ENCODE results near the gene MEG3. TPM values are rescaled to one million over a fixed set of nuclear protein-coding genes. Genes with fewer than 3 reads are reported as not detected.

MEG3 gene
- total RNA-seq, 1 donor from 2014 or later = not detected

DNA sequence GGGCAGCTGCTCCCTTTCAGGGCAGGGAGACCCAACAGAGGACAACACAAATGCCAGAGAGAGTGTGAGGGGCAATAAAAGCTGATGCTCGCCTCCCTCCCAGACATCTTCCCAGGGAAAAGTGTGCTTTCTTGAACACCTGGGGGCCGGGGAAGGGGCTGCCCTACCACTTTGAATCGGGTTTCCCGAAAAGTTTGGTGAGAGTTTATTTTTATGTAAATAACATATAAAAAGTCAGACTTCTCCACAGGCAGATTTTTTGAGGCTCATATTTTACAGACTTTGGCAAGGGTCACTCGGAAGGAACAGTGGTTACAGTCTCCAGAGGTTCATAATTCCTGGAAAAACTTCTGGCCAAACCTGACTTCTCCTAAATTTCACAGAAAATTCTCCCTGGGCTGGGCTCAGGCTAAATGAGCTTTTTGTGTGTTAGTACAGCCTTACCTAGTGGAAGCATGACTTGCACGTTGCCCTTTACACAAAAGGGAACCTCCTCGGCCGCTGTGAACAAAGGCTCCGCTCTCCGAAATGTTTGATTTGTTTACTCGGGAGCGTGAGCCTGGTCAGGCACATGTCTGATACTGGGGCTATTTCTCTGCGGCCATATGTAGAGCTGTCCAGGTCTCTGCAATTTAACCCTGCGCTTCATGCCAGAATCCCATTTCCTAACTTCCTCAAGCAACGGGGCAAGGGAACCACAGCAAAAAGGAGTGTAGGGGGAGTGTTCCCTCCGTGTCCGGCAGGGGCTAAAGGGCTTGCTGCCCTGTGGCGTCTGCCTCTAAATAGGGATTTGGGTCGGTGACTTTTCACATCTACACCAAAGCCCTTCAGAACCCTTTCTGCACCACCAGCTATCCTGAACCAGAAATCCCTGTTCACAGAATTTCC, 74.2 kb downstream of the MEG3 start:
- Mint-ChIP-seq H3K27ac (ENCODE audit: unreplicated experiment) (peak overlapping the region; percentile 17), H3K36me3 (ENCODE audit: low read depth) (peaks cover 2% of the 10 kb centered on the region), H3K9me3 (ENCODE audit: low read depth) (no peaks in the 10 kb centered on the region), H3K27me3 (ENCODE audit: low read depth) (peaks cover 56% of the 10 kb centered on the region), H3K4me3 (ENCODE audit: unreplicated experiment) (peak overlapping the region; percentile 40), H3K4me1 (ENCODE audit: low read depth) (peaks cover 29% of the 10 kb centered on the region)
- TF ChIP-seq CTCF (IDR thresholded peaks at IDR 0.05) = no peak
- DNase-seq (ENCODE audit: low spot score) = peak; percentile 37

- no peaks in the 10 kb centered on the region for H3K9me3 Mint-ChIP-seq (ENCODE audit: low read depth)
- H3K27ac Mint-ChIP-seq (ENCODE audit: unreplicated experiment) = no peak overlapping the region
- H3K27me3 Mint-ChIP-seq (ENCODE audit: low read depth) = peaks cover 63% of the 10 kb centered on the region
- DNase-seq (ENCODE audit: low spot score) = peak; percentile 69
- peaks cover 2% of the 10 kb centered on the region for H3K36me3 Mint-ChIP-seq (ENCODE audit: low read depth)
- H3K4me3 Mint-ChIP-seq (ENCODE audit: unreplicated experiment) = no peak overlapping the region
- peaks cover 29% of the 10 kb centered on the region for H3K4me1 Mint-ChIP-seq (ENCODE audit: low read depth)
- TF ChIP-seq CTCF (IDR thresholded peaks at IDR 0.05) = peak; percentile 75
Observed at GRCh38 chr14:100900837-100901390, 75.0 kb downstream of the MEG3 start.

DNA sequence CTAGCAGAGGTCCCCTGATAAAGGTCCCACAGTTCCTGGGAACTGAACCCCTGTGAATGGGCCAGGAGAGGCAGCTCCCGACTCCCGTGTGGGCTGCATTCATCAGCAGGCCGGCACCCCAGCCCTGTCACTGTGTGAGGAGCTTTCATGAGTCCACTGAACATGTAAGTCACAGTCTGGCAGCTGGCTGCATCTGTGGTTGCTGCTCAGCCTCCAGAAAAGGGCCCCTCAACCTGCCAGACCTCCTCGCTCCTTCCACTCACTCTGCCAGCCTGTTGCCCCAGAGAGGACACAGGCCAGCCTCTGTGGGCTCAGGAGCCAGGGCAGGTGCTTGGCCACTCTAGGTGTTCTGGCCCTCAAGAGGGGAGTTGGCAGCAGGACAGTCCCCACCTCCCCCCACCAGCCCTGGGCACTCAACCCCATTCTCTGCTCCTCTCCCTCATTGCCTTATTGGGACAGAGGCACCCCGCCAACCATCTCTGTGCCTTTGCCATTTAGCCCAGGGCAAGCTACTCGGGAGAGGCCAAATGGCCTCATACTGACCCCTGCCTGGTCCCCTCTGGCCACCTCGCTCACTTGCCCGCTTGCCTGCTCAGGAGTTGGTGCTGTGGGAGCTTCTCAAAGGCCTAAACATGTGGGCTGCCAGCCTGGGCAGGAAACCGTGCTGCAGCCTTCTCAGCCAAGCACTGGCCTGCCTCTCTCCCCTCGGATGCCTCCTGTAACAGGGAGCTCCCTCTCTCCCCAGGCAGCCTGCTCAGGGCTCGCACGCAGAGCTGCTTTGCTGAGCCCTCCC, 75.7 kb downstream of the MEG3 start:
- Mint-ChIP-seq H3K9me3 (ENCODE audit: low read depth) (no peaks in the 10 kb centered on the region), H3K4me1 (ENCODE audit: low read depth) (peaks cover 29% of the 10 kb centered on the region), H3K4me3 (ENCODE audit: unreplicated experiment) (no peak overlapping the region), H3K27ac (ENCODE audit: unreplicated experiment) (peak overlapping the region; percentile 17), H3K36me3 (ENCODE audit: low read depth) (peaks cover 2% of the 10 kb centered on the region), H3K27me3 (ENCODE audit: low read depth) (peaks cover 63% of the 10 kb centered on the region)
- no peak for TF ChIP-seq CTCF (IDR thresholded peaks at IDR 0.05)
- DNase-seq (ENCODE audit: low spot score) = peak; percentile 76

- peak; percentile 44 for TF ChIP-seq CTCF (IDR thresholded peaks at IDR 0.05)
- Mint-ChIP-seq H3K4me3 (ENCODE audit: unreplicated experiment) (no peak overlapping the region), H3K9me3 (ENCODE audit: low read depth) (no peaks in the 10 kb centered on the region)
Observed at GRCh38 chr14:100902295-100903133, 76.6 kb downstream of the MEG3 start.

More at GRCh38 chr14:100902295-100903133, 76.6 kb downstream of the MEG3 start:
- peaks cover 29% of the 10 kb centered on the region for H3K4me1 Mint-ChIP-seq (ENCODE audit: low read depth)
- no peak overlapping the region for H3K27ac Mint-ChIP-seq (ENCODE audit: unreplicated experiment)
- peaks cover 2% of the 10 kb centered on the region for H3K36me3 Mint-ChIP-seq (ENCODE audit: low read depth)
- peak; percentile 47 for DNase-seq (ENCODE audit: low spot score)
- H3K27me3 Mint-ChIP-seq (ENCODE audit: low read depth) = peaks cover 64% of the 10 kb centered on the region

Data from chondrocyte (in vitro differentiated cells).